Hematopoietic multipotent progenitor cell treated with erythropoietin and hydrocortisone succinate and interleukin-3 and kit ligand, for 6 days (in vitro differentiated cells): Measurements from ENCODE around the gene FRMPD1.

Source experiments
- DNase-seq: peaks from one replicate; pipeline ENCODE4 v3.0.0-alpha.2; 2015

FRMPD1 gene

DNA sequence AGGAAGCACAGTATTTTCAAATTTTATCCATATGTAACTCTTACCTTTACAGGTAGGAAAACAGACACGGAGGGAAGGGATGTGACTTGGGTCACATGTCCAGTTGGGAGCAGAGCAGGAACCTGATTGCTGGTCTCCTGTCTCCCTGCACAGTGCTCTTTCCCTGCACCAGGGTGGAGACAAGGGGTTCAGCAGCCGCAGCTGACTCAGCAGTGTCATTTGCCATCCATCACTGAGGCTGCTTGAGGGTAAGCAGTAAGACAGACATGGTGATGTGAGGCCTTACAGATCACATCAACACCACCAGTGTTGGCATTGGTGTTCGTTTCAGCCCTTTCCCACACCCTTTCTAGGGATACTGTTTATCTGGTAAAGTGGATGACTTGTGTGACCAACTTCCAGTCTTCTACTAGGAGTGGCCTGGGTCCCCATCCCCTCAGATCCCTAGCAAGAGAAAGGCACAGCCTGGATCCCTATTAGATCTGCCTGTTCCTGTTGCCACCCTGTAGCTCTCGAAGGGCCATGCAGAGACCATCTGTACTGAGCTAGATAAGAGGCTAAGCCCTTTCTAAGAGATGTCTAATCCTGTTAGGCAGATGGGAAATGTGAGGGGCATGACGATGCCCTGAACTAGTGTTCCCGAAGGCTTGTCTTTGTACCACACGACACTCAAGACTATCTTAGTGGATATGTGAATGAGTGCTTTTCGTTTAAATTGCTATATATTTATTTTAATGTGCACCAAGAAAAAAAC, 29.1 kb downstream of the FRMPD1 start:
- peak; percentile 85 for DNase-seq

DNA sequence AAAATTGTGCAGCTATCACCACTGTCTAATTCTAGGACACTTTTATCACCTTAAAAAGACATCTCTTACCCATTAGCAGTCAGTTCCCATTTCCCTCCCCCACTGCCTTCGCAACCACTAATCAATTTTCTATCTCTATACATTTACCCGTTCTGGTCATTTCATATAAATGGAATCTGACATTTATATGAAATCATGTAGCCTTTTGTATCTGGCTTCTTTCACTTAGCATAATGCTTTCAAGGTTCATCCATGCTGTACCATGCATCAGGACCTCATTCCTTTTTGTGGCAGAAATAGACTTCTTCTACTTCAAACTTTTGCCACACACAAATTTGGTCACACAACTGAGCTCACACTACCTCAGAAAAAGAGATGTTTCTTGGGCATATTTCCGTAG, 32.2 kb downstream of the FRMPD1 start:
- no peak for DNase-seq

DNA sequence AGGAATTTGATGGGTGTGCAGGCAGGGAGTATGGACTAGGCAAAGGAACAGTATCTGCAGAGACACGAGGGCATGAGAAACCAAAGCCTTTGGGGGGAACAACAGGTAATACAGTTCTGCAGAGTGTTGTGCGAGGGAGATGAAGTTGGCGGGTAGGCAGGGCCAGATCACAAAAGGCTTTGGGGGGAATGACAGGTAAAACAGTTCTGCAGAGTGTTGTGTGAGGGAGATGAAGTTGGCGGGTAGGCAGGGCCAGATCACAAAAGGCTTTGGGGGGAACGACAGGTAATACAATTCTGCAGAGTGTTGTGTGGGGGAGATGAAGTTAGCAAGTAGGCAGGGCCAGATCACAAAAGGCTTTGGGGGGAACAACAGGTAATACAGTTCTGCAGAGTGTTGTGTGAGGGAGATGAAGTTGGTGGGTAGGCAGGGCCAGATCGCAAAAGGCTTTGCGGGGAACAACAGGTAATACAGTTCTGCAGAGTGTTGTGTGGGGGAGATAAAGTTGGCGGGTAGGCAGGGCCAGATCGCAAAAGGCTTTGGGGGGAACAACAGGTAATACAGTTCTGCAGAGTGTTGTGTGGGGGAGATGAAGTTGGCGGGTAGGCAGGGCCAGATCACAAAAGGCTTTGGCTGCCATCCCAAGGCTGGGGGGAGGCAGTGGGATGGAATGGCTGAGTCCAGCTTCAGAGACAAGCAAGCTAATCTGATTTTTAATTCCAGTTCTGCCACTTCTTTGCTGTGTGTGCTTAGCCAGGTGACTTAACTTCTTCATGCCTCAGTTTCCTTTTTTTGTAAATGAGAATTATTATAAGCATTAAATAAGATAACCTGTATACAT, 33.0 kb downstream of the FRMPD1 start:
- DNase-seq, result no peak

DNA sequence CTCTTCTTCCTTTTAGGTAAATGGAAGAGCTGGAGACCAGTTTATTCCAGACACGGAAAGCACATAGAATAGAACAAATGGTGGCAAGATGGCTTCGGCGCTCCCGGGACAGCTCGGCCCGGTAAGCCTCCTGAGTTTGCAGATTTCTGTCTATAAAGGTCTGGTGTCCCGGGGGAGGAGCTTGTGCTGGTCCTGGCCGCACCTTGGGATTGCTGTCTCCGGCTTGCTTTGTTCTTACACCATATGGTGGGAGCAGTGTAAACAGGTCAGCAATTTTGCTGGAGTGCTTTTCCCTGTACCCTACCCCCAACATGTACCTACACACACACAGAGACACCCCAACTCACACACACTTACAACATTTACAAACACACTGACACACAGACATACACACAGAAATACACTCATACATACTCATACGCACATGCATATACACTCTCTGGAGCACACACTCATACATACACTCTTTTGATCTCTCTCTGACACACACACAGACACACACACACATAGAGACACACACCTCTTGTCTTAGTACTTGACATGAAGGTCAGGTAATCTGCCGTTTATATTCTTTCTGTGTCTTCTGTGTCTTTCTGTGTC, 42.0 kb downstream of the FRMPD1 start:
- no peak for DNase-seq

DNA sequence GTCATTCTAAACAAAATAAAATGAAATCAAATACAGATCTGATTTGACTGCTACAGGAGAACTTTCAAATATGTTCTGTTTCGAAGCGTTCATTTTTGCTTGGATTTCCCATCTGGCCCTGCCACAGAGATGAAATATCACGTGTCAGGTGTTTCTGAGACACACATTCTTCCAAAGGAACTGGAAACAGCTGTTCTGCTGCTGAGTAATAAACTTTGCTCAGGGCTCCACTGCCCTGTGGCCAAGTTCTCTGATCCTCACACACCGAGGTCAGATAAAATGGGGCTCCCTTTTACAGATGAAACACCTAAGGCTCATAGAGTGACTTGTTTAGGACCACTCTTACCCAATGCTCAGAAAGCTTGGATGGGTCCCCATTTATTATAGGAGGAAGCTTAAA, 42.5 kb downstream of the FRMPD1 start:
- DNase-seq, result no peak

DNA sequence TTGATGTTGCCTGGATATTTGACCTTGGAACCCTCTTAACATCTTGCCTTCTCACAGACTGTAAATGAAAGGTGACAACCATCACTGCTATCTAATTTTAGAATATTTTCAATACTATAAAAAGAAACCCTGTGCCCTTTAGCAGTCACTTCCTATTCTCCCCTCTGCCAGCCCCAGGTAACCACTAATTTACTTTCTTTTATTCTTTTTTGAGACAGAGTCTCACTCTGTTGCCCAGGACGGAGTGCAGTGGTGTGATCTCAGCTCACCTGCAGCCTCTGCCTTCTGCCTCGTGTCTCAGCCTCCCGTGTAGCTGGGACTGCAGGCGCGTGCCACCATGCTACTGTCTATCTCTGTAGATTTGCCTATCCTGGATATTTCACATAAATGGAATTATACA, 43.6 kb downstream of the FRMPD1 start:
- no peak for DNase-seq

DNA sequence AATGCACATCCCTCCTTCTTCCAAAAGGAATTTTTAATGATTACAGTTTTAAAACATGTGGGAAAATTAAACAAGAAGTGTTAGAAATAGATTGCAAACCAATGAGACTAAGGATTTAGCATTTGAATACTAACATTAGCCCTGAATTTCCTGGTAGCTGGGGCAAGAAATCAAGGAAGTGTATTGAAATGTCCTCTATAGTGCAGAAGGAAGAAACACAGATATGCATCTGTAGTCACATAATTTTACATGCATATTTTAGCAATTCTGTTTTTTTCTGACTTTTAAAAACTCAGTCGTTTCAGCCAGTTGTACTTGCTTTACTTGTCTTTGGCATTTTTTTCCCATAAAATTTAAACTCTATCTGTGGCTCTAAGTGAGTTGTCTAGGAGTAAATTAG, 45.8 kb downstream of the FRMPD1 start:
- no peak for DNase-seq

DNA sequence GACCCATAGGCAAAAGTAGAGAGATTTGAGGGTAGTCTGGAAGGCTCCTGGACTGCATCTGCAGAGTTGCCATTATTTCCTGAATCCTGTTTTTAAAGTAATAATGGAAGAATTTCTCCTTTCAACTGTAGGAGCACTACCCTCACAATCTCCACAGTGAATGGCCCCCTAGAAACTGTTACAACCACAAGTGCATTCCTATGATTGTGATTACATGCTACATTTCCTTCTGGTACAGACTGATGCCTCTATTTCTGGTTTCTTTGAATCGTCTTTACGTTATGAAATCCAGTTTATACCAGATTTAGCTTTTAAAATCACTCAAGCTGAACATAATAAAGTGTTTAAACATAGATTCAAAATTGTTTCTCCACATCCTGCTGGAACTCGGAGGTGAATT, 49.4 kb downstream of the FRMPD1 start:
- no peak for DNase-seq

DNA sequence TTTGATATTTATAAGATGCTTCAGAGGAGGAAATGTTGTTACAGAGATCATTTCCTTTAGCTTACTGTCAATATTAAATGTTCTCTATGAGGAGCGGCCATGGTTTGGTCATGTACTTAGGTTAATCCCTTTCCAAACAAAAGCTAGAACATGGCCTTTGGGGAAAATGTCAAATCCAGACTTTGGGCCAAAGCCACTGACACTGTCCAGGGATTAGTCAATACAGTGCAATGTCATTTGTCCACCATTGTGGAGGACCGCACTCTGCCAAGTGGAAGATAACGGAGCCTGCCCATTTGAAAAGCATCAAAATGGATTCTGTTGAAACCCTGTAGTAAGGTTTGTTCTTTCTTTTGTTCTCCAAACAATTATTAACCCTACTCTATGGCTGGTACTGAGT, 50.1 kb downstream of the FRMPD1 start:
- no peak for DNase-seq

DNA sequence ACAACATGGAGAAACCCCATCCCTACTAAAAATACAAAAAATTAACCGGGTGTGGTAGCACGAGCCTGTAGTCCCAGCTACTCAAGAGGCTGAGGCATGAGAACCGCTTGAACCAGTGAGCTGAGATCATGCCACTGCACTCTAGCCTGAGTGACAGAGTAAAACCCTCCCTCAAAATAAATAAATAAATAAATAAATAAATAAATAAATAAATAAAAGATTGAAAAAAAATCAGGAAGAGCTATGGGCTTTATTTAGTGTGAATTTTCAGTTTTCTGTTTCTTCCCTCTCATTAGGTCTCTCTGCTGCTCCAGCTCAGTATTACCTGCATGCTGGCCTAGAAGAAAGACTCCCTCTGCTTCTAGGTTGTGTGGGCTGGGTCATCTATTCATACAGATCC, 55.0 kb downstream of the FRMPD1 start:
- DNase-seq, result no peak

DNA sequence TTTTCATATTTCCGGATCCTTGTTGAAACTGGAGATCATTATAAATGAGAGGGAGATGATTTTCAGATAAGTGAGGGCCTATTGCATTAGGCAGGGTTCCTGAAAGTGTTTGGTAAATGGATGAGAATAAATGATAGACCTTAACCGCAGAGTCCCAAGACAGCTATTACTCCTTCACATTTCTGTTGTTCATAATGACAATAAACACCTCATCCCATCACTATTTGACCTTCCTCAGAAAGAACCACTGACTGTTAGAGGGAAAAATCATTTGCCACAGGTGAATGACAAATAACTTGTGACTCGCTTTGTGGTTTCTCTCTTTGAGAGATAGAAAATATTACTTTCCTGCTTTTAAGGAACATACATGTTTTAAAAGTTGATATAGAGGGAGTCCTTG, 55.5 kb downstream of the FRMPD1 start:
- no peak for DNase-seq

DNA sequence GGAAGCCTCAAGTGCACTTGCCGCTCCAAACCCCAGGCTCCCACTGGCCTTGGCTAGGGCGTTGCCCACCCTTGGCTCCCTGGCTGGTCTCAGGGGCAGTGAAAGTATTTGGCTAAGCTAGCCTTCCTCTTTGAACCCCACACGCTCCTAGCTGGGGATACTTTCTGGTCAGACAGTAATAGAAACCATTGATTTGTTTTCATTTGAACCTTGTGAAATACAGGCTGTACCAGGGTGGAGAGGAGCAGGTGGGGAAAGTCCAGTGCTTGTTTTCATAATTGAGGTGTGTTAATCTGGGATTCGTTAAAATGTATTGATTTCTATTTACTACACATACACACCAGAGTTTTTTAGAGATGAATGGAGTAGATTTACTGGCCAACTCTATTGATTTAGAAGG, 57.0 kb downstream of the FRMPD1 start:
- no peak for DNase-seq

DNA sequence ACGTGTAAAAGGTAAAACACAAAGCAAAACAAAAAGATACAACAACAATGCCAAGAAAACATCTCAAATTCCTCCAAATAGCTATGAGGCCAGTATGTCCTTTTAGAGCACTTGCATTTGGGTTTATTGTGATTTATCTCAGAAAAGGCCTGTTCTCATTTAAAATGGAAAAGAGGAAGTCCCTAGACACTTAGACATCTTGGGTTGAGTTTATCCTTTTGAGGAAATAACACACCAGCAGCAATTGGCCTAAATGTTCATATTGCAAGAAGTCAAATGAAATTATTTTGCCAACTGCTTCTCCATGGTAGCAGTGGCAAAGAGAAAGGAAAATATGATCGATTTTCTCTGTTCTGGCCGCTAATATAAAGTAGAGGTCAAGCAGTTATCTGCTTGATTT, 59.3 kb downstream of the FRMPD1 start:
- peak; percentile 38 for DNase-seq

DNA sequence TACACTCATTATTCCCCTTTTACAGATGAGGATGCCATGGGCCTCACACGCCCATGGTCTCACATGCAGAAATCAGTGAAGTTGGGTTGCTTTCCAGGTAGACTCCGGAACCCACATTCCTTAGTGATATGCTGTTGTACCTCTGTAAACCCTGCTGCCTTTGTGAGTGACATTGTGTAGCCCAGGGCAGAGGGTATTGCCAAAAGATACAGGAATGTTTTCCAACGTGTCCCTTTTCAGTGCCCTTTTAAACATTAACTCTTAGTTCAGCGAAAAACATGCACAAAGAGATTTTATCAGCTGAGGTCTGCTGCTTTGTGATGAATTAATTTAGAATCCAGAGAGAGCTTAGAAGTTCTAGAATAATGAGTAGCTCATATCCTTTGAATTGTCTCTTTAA, 64.5 kb downstream of the FRMPD1 start:
- DNase-seq, result no peak

DNA sequence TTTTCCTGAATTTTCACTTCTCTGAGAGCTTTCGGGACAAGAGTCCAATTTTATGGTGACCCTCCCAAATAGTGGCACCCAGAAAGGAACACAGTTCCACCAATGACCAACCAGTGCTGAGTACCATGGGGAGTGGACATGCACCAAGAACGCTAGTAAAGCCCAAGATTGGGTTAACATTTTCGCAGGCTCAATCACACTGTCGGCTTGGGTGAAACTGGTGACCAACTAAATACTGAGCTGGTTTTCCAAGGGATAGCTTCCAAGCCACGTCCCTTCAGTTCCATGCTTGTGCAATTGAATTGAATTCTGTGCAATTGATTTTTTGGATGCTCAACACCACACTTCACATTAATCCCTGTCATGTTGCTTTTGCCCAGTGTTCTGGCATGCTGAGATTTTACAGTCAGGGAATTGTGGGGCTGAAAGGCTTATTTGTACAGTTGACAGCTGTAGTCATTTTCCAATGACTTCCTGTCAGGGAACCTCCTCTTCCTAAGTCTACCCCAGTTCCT, 65.3 kb downstream of the FRMPD1 start:
- no peak for DNase-seq

DNA sequence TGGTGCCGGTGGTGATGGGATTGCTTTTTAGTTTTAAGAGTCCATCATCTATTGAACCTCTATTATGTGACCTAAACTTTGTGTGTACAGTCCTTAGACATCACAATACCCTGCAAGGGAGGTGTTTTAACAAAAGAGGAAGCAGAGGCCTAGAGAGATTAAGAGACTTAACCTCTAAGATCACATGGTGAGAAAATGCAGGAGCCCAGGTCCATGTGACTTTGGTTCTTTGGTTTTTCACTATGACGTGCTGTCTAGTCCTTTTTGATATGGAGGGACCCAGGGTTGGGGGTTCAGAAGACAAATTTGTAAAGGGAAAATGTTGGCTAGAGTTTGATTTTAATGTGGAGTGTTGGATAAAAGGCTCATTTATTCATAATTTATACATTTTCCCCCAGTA, 68.8 kb downstream of the FRMPD1 start:
- DNase-seq, result peak; percentile 43

DNA sequence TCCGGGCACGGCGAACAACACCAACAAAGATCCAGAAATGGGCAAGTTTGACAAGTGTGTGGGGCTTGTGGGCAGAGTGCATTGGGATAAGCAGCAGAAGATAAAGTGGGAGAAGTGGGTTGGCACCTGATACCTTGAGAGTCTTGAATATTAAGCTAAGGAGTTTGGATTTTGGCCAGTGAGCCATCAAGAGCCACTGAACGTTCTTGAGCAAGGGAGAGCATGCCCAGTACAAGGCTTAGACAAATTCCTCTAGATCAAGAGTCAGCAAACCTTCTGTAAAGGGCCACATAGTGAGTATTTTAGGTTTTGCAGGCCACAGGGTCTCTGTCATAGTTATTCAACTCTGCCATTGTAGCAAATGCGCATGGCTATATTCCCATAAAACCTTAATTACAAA, 76.3 kb downstream of the FRMPD1 start:
- DNase-seq, result no peak

DNA sequence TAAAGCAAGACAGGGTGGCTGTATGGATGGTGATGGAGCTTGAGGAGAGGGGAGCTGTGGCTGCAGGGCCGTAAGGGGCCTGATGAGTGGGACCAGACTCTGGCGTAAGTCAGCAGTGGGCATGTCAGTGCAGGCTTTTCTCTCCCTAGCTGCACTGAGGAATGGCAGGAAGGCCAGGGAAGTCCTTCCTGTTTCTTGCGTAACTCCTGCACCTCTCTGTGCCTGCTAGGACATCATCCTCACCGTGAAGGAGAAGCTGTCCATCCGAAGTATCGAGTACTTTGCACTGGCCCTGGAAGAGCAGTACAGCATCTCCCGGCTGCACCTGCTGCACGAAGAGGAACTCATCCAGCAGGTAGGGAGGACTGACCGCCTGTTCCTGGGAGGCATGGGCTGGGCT, 78.7 kb downstream of the FRMPD1 start:
- DNase-seq, result no peak

DNA sequence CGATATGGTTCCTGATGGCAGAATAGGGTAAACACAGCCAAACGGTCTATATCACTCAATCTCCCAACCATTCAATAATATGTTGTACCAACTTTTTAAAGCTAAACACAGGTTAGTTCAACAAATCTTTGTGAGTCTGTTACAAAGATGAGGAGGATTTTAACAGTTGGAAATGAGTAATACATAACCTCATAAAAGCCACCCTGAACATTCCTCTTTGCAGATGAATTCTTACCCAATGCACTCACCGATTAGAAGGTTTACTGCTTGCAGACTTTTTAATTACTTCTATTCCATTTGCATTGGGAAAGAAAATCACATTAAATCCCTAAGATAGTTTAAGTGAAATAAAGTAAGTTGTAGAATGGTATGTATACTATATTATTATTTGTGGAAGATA, 79.5 kb downstream of the FRMPD1 start:
- DNase-seq, result no peak

DNA sequence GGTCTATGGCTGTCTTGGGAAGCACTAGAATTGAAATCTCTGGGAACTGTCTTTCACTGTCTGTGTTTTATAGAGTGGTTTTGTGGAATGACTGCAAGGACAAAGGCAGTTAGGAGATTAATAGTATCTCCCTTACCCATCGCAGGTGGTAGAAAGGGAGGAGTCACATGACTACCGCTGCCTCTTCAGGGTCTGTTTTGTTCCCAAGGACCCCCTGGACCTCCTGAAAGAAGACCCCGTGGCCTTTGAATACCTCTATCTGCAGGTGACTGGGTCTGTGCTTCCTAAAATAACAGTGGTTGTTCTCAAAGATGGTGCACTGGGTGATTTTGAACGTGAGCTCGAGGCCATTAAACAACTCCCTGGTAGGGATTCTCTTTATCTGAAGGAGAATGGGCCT, 80.1 kb downstream of the FRMPD1 start:
- DNase-seq, result no peak

DNA sequence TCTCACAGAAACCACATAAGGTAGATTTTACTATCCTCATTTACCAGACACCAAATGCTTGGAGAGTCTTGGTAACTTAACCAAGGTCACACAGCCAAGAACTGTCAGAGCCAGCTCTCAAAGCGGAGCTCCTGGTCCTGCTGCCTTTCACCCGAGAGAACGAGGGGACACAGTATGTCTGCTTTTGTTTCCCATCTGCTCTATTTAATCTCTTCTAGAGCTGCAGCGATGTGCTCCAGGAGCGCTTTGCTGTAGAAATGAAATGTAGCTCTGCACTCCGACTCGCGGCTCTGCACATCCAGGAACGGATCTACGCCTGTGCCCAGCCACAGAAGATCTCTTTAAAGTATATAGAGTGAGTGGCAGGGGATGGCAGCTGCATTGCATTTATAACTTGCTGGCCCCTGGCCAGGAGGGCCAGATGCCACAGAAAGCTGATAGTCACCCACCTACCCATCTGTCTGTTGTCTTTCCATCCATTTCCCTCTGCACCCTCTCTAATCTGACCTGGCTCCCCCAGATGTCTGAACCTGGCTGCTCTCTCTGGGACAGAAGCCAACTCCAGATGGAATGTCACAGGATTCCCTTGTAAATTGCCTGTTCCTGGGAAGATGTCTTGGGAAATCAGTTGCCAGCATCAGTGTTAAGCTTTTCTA, 81.5 kb downstream of the FRMPD1 start:
- no peak for DNase-seq

DNA sequence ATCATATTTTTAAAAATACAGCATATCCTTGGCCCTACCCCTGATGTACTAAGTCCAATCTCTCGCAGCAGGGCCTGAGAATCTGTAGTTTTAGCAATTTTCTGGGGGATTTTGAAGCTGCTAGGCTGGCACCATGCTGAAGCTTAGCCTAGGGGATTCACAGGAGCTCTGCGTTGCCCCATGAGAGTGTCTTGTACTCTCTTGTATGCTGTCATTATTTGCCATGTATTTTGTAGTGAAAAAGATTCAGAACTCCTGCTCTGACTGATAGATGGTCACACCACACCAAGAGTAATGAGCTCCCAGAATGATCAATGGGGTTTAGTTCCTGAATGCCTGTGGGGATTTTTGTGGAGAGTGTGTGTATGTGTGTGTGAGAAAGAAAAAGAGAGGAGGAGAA, 82.2 kb downstream of the FRMPD1 start:
- no peak for DNase-seq

DNA sequence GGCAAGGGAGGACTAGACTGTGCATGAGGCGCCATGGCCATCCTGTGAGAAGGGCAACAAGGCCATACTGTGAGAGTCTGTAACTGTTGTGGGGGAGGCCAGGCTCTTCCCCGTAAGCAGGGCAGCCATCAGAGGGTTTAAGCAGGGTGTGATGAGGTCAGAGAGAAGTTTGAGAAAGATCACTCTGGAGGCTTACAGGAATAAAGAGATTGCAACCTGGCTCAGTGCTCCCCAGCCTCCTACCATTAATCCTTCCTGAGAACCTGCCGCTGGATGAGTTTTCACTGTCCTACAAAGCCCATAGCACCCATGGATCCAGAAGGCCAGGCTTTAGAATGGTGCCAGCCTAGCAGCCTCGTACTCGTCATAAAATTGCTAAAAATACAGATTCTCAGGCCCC, 88.5 kb downstream of the FRMPD1 start:
- DNase-seq, result no peak
